ENCODE measurements around the gene UBTF. TPM values are rescaled to one million over a fixed set of nuclear protein-coding genes. Genes with fewer than 3 reads are reported as not detected.

UBTF gene
- polyA plus RNA-seq, 1 donor (not counting 4 experiments of a cell fraction or from before 2014, with no cell fraction given), result 23.0 TPM

GRCh38 chr17:44192750-44193149 lies 26.7 kb downstream of the UBTF start:
- Histone ChIP-seq H3K27me3 (ENCODE audit: control insufficient read depth, extremely low read depth, insufficient read depth, low read length) (no peaks in the 10 kb centered on the region), H3K9me3 (ENCODE audit: control insufficient read depth, low read depth, low read length) (no peaks in the 10 kb centered on the region), H2AFZ (ENCODE audit: control insufficient read depth, low read length) (no peak overlapping the region), H3K79me2 (ENCODE audit: control insufficient read depth, insufficient read depth, low read length) (peaks cover 19% of the 10 kb centered on the region), H3K36me3 (ENCODE audit: control insufficient read depth in 2 of 2, extremely low read depth in 1 of 2, insufficient read depth in 2 of 2, low read length in 2 of 2) (peaks cover 41 to 45% of the 10 kb centered on the region in 2 experiments), H3K9me1 (ENCODE audit: control insufficient read depth, extremely low read depth, insufficient read depth, low read length) (no peaks in the 10 kb centered on the region), H3K4me3 (ENCODE audit: control insufficient read depth in 2 of 3, extremely low read depth in 1 of 3, insufficient read depth in 2 of 3, low read depth in 1 of 3, low read length in 3 of 3) (no peak overlapping the region), H4K20me1 (ENCODE audit: control insufficient read depth, extremely low read depth, insufficient read depth, low read length) (no peaks in the 10 kb centered on the region), H3K9ac (ENCODE audit: control insufficient read depth, extremely low read depth, insufficient read depth, low read length) (no peak overlapping the region), H3K27ac (ENCODE audit: control insufficient read depth, insufficient read depth, low read length) (no peak overlapping the region), H3K4me1 (ENCODE audit: control insufficient read depth, extremely low read depth, insufficient read depth, low read length) (peaks cover 7% of the 10 kb centered on the region), H3K4me2 (ENCODE audit: control insufficient read depth, extremely low read depth, insufficient read depth, low read depth, low read length) (no peak overlapping the region)
- DNase-seq (ENCODE audit: low read depth, low spot score) (no peak), FAIRE-seq (no peak)
- TF ChIP-seq EZH2 (IDR thresholded peaks at IDR 0.05; ENCODE audit: low read length) (no peak), CTCF (optimal IDR thresholded peaks at IDR 0.05 in 1 of 3, IDR thresholded peaks at IDR 0.05 in 1 of 3, conservative IDR thresholded peaks at IDR 0.05 in 1 of 3; ENCODE audit: extremely low read depth in 1 of 3, insufficient read depth in 2 of 3, low read length in 3 of 3) (no peak)
- dilution Hi-C loops (cut with MboI; ENCODE audit: extremely low pct_ligation_motif_present, low sequenced_read_pairs), result no loop called here

GRCh38 chr17:44191941-44192496 lies 27.5 kb downstream of the UBTF start:
- H3K4me1 ChIP-seq (ENCODE audit: control insufficient read depth, extremely low read depth, insufficient read depth, low read length), result peaks cover 8% of the 10 kb centered on the region
- dilution Hi-C loops (cut with MboI; ENCODE audit: extremely low pct_ligation_motif_present, low sequenced_read_pairs), result no loop called here
- no peak overlapping the region for H2AFZ ChIP-seq (ENCODE audit: control insufficient read depth, low read length)

More at GRCh38 chr17:44191941-44192496, 27.5 kb downstream of the UBTF start:
- H3K9me3 ChIP-seq (ENCODE audit: control insufficient read depth, low read depth, low read length), result no peaks in the 10 kb centered on the region
- TF ChIP-seq EZH2 (IDR thresholded peaks at IDR 0.05; ENCODE audit: low read length), result no peak
- TF ChIP-seq CTCF (optimal IDR thresholded peaks at IDR 0.05 in 1 of 3, IDR thresholded peaks at IDR 0.05 in 1 of 3, conservative IDR thresholded peaks at IDR 0.05 in 1 of 3; ENCODE audit: extremely low read depth in 1 of 3, insufficient read depth in 2 of 3, low read length in 3 of 3), result no peak
- no peak overlapping the region for H3K27ac ChIP-seq (ENCODE audit: control insufficient read depth, insufficient read depth, low read length)
- FAIRE-seq (no peak), DNase-seq (ENCODE audit: low read depth, low spot score) (no peak)
- H3K27me3 ChIP-seq (ENCODE audit: control insufficient read depth, extremely low read depth, insufficient read depth, low read length), result no peaks in the 10 kb centered on the region
- no peak overlapping the region for H3K4me2 ChIP-seq (ENCODE audit: control insufficient read depth, extremely low read depth, insufficient read depth, low read depth, low read length)
- no peaks in the 10 kb centered on the region for H4K20me1 ChIP-seq (ENCODE audit: control insufficient read depth, extremely low read depth, insufficient read depth, low read length)
- H3K9ac ChIP-seq (ENCODE audit: control insufficient read depth, extremely low read depth, insufficient read depth, low read length), result no peak overlapping the region
- H3K36me3 ChIP-seq (ENCODE audit: control insufficient read depth in 2 of 2, extremely low read depth in 1 of 2, insufficient read depth in 2 of 2, low read length in 2 of 2), result peaks cover 38 to 42% of the 10 kb centered on the region in 2 experiments
- H3K4me3 ChIP-seq (ENCODE audit: control insufficient read depth in 2 of 3, extremely low read depth in 1 of 3, insufficient read depth in 2 of 3, low read depth in 1 of 3, low read length in 3 of 3), result no peak overlapping the region
- H3K79me2 ChIP-seq (ENCODE audit: control insufficient read depth, insufficient read depth, low read length), result peaks cover 19% of the 10 kb centered on the region
- no peaks in the 10 kb centered on the region for H3K9me1 ChIP-seq (ENCODE audit: control insufficient read depth, extremely low read depth, insufficient read depth, low read length)
